Brain pericyte (primary cell): ENCODE measurements around the gene RHBDL2.
"Not testable (repeated sequence)": the region's sequence is repeated elsewhere in the genome, so short reads cannot be mapped to it uniquely, and the experiment has no call there.

Experiments
- DNase-seq: peaks from one replicate; pipeline ENCODE4 v3.0.0-alpha.2; 2012; ENCODE audit warnings: low read depth, low spot score

RHBDL2 gene

DNA sequence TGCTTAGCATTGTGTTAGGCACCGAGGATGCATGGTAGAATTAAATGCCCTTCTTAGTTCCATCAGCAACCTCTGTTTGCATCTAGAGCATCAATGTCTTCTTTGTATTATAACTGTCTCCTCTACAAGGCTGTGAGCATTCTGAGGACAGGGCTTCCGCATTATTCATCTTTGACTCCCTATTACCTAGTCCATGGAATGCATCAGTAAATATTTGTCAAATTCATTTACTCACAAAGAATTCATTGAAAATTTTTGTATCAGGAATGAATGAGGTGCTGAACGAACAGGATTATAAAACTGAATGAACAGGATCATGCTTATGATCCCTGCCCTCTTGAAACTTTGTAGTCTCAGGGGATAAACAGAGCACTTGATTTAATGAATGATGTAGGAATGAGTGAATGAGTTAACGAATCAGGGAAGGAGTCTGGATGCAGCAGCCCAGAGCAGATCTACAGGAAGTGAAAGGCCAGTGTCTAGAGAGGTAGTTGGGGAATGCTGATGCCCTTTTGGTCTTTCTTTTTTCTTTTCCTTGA lies 2.8 kb downstream of the RHBDL2 start:
- DNase-seq = no peak

DNA sequence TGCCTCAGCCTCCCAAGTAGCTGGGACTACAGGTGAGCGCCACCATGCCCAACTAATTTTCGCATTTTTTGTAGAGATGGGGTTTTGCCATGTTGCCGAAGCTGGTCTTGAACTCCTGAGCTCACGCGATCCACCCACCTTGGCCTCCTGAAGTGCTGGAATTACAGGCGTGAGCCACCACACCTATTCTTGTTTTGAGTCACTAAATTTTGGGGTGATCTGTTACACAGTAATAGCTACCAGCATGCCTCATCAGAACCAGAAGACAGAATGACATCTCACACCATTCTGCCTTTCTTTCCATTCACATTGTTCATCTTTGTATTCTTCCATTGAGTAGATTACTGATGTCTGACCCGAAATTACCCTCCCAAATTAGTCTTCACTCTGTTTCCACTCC lies 9.1 kb downstream of the RHBDL2 start:
- DNase-seq = no peak

DNA sequence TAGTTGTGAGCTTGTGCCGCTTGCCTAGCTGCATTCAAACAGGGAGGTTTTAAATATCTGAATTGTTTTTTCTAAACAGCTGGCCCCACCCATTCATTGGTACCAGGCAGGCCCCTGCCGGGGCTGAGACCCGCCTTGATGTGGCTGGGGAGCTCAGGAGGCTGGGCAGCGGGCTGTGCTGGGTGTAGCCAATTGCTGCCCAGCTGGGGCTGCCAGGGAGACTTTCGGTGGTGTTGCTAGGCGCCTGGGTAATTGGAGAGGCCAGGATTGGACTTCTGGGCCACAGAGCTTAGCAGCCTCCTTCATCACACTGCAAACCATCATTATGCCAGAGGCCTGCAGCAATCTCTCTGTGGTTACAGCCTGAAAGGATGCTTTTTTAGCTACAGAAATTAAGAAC lies 12.2 kb downstream of the RHBDL2 start:
- DNase-seq = no peak

DNA sequence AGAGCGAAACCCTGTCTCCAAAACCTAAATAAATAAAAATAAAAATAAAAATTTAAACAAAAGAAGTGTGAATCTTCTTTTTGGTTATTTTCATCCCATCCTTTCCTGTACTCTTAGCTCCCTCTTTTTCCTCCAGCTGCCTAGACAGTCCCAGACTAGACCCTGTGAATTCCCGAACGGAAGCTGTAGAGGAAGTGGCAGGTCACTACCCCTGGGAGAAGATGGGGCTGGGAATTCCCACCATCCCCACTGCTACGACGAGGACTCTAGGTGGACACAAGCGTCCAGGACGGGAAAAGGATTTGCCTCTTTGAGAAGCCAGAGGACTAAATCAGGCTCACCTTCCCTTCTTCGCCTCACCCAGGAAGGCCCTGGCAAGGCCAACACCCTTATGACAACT lies 12.6 kb downstream of the RHBDL2 start:
- DNase-seq = no peak

DNA sequence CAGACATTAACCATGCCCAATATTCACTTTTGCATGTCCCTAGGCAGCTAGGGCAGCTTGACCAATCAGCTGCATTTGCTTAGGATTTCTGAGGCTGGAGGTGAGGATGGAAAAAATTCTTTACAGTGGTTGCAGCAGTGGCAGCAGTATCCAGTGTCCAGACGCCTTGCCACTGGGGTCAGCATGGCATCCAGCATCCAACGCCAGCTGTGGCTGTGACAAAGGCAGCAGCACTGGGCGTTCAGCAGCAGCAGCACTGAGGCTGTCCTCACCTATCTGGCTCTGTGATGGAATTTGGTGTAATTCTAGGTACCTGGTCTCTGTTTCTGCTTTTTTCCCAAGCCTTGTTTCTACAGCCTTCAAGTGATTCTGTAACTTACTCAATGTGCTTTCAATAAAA lies 15.5 kb downstream of the RHBDL2 start:
- DNase-seq = no peak

DNA sequence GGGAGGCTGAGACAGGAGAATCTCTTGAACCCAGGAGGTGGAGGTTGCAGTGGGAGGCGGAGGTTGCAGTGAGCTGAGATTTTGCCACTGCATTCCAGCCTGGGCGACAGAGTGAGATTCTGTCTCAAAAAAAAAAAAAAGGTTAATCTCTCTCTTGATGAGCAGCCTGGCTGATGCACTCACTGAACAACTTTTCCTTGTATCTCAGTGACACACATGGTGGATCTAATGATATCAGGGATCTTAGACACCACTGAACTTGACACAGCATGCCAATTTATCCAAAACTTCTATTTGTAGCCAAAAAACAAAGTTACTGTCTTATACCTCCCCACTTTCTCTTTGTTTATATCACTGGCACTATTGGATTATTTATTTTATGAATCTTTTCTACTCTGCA lies 16.2 kb downstream of the RHBDL2 start:
- DNase-seq = no peak

DNA sequence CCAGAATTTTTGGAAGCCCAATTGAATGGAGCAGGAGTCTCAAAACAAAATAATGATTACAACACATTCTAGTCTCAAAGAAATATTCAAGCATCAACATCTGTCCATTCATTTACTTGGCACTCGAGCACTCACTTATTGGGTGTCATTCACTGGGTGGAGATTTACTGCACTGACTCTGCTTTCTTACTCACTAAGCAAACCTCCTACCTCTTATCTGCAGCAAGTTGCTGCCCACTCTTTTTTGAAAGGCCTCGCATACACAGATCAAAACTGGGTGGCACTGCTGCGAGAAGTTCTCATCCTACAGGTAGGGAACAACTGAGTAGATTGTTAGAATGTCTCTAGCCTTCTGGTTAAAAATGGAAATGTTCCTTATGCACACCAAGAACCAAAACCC lies 18.0 kb downstream of the RHBDL2 start:
- no peak for DNase-seq

DNA sequence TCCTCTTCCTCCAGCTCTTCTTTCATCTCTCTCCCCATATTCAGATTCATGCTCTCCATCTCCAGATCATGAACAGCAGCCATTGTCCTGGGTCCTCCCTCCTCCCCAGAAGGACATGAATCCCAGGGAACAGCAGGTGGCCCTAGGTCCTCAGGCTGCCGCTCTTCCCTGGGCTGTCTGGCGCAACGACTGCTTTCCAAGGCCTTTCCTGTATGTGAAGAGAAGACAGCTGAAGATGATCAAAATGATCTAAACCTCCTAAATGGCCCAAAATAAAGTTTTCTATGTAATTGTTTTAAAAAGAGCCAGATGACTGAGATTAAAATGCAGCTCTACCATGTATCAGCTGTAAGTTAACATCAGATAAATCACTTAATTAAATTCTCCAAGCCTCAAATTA lies 22.5 kb downstream of the RHBDL2 start:
- DNase-seq = no peak

DNA sequence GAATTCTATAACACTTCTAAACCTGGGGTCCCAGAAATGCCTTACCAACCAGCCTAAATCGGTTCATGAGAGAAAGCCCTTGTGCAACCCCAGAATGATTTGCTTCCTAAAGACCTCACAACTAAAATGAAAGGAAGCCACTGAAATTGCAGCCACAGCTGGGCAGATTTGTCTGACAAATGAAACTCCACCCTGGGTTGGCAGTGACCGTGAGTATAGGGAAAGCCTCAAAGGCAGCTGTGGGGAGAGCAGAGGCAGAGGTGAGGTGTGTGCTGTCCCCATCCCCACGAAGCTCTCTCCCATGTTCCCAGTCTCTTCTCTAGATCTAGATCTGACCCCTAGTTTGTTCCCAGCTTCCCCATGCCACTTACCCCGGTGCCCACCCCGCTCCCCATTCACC lies 23.1 kb downstream of the RHBDL2 start:
- DNase-seq = no peak

DNA sequence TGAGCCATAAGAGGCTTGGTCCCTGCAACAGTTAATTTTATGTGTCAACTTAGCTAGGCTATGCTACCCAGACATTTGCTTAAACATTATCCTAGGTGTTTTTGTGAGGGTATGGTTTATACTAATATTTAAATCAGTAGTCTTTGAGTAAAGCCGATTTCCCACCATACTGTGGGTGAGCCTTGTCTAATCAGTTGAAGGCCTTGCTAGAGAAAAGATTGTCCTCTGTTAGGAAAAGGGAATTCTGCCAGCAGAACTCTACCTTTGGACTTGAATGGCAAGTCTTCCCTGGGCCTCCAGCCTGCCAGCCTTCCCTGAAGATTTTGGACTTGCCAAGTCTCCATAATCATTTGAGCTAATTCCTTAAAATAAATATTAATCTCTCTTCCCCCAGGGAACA lies 23.9 kb downstream of the RHBDL2 start:
- DNase-seq = no peak

DNA sequence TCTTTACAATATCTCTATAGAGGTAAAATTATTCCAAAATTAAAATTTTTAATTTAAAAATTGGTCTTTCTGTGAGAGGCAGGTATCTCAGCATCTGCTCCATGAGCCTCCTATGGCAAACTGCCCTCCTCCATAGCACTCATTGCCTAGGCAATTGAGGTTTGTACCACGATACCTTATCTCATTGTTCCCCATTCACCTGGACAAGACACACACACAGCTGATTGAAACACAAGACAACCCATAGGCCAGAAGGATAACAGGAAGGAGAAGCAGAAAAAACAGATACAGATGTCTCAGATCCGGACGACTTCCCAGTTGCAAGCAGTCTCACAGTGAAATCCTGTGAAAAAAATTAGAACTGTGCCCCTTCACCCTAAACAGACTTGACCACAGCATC lies 24.3 kb downstream of the RHBDL2 start:
- DNase-seq = no peak

DNA sequence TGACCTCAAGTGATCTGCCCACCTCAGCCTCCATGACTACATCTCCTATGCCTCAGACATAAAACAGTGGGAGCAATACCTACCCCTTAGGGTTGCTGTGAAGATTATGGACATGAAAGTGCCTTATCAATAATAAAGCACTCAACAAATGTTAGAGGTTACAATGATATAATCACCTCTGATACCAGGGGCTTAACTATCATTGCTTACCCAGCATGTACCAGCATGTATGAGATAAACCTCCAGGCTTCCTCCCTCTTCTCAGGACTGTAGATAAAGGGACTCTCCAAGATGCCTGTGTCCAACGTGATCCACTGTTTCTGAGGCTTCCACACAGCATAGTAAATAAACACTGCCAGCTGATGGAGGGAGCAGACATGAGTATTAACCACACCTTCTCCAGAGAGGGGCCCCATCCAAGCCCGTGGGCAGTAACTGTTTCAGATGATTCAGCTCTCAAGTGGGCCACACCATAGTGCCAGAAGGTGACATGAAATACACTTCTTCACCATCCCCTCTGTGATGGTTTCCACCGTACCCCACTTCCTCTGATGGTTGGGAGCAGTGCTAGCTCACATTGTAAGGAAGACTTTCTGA lies 26.2 kb downstream of the RHBDL2 start:
- no peak for DNase-seq

DNA sequence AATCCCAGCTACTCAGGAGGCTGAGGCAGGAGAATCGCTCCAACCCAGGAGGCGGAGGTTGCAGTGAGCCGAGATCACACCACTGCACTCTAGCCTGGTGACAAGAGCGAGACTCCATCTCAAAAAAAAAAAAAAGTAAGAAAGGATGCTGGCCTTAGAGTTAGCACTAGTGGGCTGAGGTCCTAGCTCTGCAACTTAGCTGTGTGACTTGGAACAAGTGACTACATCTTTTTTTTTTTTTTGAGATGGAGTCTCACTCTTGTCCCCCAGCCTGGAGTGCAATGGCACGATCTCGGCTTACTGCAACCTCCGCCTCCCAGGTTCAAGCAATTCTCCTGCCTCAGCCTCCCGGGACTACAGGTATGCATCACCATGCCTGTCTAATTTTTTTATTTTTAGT lies 26.7 kb downstream of the RHBDL2 start:
- not testable (repeated sequence) for DNase-seq

DNA sequence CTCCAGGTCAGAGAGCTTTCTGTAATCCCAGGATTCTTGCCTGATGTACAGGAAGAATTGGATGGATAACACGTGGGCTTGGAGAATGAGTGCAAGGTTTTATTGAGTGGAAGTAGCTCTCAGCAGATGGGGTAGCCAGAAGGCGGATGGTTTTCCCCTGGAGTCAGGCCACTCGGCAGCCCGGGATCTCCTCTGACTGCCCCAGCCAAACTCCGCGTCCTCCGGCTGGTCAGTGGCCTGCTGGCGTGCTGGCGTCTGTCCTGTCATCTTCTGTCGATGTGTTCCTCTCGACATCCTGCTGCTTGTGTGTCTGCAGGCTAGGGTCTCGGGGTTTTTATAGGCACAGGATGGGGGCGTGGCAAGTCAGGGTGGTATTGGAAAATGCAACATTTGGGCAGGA lies 32.8 kb downstream of the RHBDL2 start:
- DNase-seq = no peak

DNA sequence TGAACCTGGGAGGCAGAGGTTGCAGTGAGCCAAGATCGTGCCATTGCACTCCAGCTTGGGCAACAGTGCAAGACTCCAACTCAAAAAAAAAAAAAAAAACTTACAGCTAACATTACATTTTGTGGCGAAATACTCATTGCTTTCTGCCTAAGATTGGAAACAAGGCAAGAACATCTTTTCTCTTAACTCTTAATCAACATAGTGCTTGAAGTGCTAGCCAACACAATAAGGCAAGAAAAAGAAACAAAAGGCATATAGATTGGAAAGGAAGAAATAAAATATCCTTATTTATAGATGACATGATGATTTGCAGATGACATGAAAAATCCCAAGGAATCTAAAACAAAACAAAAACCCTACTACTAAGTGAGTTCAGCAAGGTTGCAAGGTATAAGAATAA lies 35.6 kb downstream of the RHBDL2 start:
- no peak for DNase-seq

DNA sequence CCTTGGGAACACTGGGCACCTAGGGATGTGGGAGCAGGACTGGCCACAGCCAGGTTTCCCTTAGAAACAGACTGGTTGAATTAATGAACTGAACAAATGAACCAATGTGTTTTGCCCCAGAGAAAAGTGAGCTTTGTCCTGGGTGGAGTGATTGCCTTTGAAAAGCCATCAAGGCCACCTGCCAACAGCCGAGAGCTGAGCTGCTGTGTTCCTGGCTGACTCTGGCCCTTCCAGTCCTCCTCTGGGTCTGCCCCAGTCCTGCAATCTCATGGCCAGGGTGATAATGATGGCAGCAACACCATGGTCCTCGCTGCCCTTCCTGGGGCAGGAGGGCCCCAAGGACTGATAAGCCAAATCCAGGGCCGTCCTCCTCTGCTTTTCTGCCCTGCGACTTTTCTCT lies 42.1 kb downstream of the RHBDL2 start:
- DNase-seq = no peak

DNA sequence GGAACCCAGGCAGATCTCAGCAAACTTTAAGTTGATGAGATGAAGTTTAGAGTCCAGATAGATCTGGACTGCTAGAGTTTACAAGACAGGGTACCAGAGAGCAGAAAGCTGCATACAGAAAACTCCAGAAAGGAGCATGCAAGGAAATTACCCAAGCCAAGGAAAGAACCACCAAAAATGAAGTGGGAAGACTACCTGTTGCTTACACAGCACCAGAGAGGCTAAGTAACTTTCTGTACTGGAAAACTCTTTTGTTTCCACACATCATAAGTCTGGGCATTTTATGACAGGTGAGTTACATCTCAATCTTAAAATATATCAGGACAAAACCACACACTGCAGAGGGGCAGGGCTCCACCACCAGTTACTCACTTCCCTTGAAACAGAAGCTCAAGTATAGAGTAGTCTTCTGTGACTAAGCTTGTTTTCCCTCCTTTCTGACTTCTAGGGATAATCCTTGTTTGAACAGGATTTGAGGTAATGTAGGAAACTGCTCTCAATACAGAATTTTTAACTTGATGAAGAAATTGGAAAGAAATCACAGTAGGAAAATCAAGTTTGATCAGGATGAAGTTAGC lies 42.9 kb downstream of the RHBDL2 start:
- no peak for DNase-seq

DNA sequence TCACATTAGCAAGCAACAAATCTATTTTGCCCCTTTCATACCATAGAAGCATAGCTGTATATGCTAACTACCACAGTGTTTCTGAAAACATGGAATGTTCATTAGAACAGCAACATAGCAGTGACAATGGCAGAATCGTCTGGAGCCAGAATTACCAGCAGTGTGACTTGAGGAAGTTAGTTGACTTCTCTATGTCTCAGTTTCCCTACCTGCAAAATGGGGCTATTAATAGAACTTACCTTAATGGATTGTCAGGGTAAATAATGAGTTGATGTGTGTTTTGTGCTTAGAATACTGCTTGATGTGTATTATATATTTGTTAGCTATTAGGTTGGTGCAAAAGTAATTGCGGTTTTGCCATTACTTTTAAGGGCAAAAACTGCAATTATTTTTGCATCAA lies 45.5 kb downstream of the RHBDL2 start:
- DNase-seq = no peak

DNA sequence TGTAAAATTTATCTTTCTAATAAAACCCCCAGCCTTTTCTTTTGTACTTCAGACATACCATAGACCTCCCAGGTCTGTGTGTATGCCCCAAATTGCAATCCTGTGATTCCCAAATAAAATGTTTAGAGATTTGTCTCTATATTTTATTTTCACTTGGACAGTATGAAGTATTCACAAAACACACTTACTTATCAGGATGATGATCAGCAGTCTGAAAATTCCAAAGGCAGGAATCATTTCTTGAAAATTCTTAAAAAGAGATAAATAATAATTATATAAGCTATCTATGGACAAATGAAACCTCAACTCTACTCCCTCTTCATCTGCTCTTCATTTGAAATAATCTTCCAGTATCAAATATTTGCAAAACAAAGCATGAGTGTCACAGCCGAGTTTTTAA lies 48.7 kb downstream of the RHBDL2 start:
- no peak for DNase-seq

DNA sequence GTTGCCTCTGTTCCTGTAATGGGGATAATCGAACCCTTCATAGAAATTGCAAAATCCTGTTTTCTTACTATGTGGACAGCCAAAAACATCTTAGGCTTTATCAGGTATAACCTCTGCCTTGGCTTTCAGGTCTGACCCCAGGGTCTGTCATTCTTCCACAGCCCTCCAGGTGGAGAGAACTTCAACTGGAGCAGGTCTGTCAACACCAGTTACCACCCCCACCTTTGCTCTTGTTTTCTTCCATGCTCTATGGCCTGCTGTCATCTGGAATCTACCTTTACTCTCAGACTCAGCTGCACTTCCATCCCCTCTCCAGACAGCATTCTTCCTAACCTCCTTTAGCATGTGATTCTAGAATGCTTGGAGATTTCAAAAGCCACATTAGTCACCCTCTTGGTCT lies 49.9 kb downstream of the RHBDL2 start:
- no peak for DNase-seq

DNA sequence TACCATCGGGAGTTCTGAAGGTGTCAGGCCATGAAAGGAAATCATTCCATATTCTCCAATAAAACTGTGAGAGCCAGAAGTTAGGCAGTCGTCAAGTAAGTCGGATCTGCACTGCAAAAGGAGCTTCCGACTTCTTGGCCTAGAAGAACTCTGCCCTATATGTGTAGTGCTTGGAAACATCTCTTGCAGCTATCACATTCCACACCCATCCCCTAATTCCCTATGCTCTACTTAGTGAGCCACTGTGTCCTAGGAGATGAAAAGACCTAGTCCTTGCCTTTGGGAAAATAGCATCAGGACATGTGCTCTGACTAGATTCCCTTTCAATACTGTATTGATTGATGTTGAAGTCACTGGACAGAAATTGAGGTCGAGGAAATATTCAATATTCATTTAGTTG lies 52.0 kb downstream of the RHBDL2 start:
- no peak for DNase-seq

DNA sequence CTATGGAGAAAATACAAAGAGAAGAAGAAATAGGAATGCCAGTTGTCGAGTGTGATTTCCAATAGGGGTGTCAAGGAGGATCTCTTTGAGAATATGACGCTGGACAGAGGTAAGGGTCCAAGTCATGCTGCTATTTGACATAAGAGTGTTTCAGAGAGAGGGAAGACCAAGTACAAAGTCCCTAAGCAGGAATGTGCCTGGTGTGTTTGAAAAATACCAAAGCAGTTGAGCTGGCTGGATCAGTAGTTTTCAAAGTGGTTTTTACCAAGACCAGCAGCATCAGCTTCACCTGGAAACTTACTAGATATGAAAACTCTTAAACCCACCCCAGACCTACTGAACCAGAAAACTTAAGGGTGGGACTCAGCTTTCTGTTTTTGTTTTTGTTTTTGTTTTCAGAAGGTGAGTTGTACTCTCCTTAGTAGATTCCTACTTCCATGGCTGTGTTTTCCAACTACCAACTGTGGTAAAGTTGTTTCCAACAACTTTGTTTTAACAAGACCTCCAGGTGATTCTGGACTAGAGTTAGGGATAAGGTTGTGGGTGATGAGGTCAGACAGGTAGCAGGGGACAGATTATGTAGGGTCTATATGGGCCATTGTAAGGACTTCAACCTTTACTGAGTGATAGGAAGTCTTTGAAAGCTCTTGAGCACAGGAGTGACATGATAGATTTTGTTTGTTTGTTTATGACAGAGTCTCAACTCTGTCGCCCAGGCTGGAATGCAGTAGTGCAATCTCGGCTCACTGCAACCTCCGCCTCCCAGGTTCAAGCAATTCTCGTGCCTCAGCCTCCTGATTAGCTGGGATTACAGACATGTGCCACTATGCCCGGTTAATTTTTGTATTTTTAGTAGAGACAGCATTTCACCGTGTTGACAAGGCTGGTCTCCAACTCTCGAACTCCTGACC lies 53.0 kb downstream of the RHBDL2 start:
- no peak for DNase-seq

DNA sequence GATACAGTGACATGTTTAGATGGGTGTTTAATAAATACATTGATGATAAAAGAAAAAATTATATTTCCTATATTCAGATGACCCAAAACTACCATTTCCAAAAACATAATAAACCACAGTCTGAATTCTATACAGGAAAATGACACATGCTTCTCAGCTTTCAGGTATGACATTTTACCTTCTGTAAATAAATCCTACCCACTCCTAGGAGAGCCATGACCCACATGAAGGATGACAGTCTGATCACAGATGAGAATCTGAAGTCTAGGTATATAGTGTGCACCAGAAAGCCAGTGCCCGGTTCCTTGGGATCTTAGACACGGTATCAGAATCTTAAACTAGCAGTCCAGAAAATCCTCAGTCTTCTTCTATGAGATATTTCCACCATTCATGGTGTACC lies 56.5 kb downstream of the RHBDL2 start:
- no peak for DNase-seq
